ENCODE measurements around the gene ARFGEF3. TPM values are rescaled to one million over a fixed set of nuclear protein-coding genes. Genes with fewer than 3 reads are reported as not detected.

Gene ARFGEF3
- total RNA-seq, 1 donor: under 0.01 TPM

DNA sequence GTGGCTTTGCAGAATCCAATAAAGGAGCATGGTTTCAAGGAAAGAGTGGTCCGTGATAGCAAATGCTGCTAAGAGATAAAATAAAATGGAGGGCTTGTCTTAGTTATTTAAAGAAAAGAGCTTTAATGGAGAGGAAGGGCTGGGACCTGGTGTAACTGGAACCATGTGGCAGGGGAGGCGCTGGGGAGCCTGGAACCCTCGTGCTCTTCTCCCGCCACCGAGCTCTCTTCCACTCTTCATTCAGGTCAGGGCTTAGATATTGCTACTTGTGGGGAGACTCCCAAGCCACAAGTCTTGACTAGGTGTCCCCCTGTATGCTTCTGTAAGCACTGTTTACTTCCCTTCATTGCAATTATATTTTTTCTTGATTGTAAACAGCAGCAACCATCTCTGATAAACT, 15.2 kb upstream of the ARFGEF3 start:
- Histone ChIP-seq H3K27me3 (ENCODE audit: insufficient read depth, low read length) (peaks cover 3% of the 10 kb centered on the region), H3K4me1 (ENCODE audit: insufficient read depth, low read length) (no peaks in the 10 kb centered on the region), H3K4me3 (ENCODE audit: low read length) (no peak overlapping the region), H3K9me3 (ENCODE audit: low read depth, low read length) (no peaks in the 10 kb centered on the region)

DNA sequence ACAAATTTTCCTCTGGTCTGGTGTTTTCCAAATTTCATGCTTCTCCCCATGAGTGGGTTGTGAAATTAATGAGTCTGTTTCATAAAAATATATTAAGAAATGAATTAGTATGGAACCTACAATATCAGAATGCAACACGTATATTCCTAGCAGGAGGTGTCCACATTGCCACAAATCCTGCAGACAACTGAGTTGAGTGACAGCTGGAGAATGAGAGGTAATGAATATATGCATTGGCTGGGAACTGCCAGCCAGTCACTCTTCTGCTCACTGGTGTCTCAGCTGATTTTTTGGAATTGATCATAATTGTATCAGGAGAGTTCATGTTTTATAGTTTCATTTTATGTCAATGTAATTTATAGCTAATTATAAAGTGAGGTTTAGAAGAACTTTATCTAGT, 6.3 kb upstream of the ARFGEF3 start:
- Histone ChIP-seq H3K27me3 (ENCODE audit: insufficient read depth, low read length) (peaks cover 52% of the 10 kb centered on the region), H3K9me3 (ENCODE audit: low read depth, low read length) (peaks cover 17% of the 10 kb centered on the region), H3K4me1 (ENCODE audit: insufficient read depth, low read length) (no peaks in the 10 kb centered on the region), H3K4me3 (ENCODE audit: low read length) (no peak overlapping the region)

DNA sequence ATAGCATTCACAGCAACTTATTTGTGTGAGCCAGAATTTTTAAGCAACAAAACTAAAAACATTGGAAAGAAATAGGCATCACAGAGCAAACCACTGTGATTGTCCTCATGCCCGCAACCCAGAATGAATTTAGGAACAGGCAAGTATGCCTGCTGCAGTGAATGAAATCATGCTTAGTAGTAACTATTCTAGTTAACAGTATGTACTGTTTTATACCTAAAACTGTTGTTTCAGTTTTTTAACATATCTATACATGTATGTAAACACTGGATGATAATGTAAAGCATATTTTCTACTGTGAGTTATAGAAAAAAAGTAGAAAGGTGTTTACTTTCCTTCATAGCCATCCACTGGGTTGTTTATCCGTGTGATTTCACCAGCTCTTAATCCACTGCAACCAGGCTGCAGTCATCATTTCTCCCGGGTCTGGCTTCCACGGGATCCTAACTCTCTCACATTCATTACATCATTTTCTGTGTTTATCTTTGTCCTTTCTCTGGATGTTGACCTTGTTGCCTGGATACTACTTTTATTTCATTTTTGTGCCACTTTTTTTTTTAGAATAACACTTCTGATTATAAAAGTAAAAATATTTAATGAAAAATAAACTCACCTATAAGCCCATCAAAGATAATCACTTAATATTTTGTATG, 3.6 kb upstream of the ARFGEF3 start:
- peaks cover 8% of the 10 kb centered on the region for H3K9me3 ChIP-seq (ENCODE audit: low read depth, low read length)
- H3K4me3 ChIP-seq (ENCODE audit: low read length): no peak overlapping the region
- peaks cover 72% of the 10 kb centered on the region for H3K27me3 ChIP-seq (ENCODE audit: insufficient read depth, low read length)
- peaks cover 17% of the 10 kb centered on the region for H3K4me1 ChIP-seq (ENCODE audit: insufficient read depth, low read length)

- H3K27me3 ChIP-seq (ENCODE audit: insufficient read depth, low read length): peaks cover 73% of the 10 kb centered on the region
- no peaks in the 10 kb centered on the region for H3K9me3 ChIP-seq (ENCODE audit: low read depth, low read length)
- H3K4me3 ChIP-seq (ENCODE audit: low read length): no peak overlapping the region
- H3K4me1 ChIP-seq (ENCODE audit: insufficient read depth, low read length): peaks cover 17% of the 10 kb centered on the region
These were observed 2.5 kb upstream of the ARFGEF3 start for GRCh38 chr6:138159246-138159645.

DNA sequence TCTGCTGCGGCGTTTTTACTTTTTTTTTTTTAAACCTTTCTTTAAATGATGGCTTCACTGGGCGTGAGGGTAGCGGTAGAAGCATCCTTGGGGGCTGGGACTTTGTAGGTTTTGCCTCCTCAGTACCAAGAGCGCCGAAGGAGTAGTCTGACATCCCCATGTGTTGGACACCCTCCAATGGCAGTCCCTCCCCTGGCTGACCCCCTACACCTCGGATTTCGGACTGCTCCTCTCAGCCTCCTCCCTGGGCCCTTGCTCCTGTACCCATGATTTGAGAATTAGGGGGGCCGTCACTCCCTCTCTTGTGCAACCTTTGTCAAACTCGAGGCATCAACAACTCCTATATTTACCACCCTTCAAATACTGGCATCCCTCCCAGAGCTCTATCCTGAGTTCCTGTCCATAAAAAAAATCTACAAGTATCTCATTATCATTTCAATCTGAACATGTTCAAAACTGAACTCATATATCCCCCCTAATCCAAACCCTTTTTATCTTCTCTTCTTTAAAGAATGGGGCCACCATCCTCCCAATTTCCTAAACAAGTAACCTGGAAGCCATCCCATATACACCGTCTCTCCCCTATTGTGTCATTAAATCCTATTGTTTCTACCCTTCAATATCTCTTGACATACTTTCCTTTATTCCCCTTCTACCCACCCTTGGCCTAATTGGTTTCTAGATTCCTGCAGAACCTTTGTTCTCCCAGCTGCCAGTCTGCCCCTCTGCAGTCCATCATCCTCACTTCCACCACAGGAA, 1.2 kb upstream of the ARFGEF3 start:
- Histone ChIP-seq H3K9me3 (ENCODE audit: low read depth, low read length) (no peaks in the 10 kb centered on the region), H3K27me3 (ENCODE audit: insufficient read depth, low read length) (peaks cover 72% of the 10 kb centered on the region), H3K4me1 (ENCODE audit: insufficient read depth, low read length) (peaks cover 17% of the 10 kb centered on the region), H3K4me3 (ENCODE audit: low read length) (no peak overlapping the region)

- H3K4me1 ChIP-seq (ENCODE audit: insufficient read depth, low read length): peaks cover 17% of the 10 kb centered on the region
- H3K27me3 ChIP-seq (ENCODE audit: insufficient read depth, low read length): peaks cover 71% of the 10 kb centered on the region
- H3K9me3 ChIP-seq (ENCODE audit: low read depth, low read length): no peaks in the 10 kb centered on the region
- H3K4me3 ChIP-seq (ENCODE audit: low read length): no peak overlapping the region
These were observed 726 bp upstream of the ARFGEF3 start for GRCh38 chr6:138161088-138161337.

GRCh38 chr6:138162111-138162954, 594 bp downstream of the ARFGEF3 start:
- H3K4me1 ChIP-seq (ENCODE audit: insufficient read depth, low read length): peaks cover 17% of the 10 kb centered on the region
- H3K9me3 ChIP-seq (ENCODE audit: low read depth, low read length): no peaks in the 10 kb centered on the region
- H3K4me3 ChIP-seq (ENCODE audit: low read length): peak overlapping the region; percentile 28
- peaks cover 66% of the 10 kb centered on the region for H3K27me3 ChIP-seq (ENCODE audit: insufficient read depth, low read length)

GRCh38 chr6:138162955-138163575, 1.3 kb downstream of the ARFGEF3 start:
- Histone ChIP-seq H3K4me3 (ENCODE audit: low read length) (no peak overlapping the region), H3K27me3 (ENCODE audit: insufficient read depth, low read length) (peaks cover 62% of the 10 kb centered on the region), H3K4me1 (ENCODE audit: insufficient read depth, low read length) (peaks cover 17% of the 10 kb centered on the region), H3K9me3 (ENCODE audit: low read depth, low read length) (no peaks in the 10 kb centered on the region)

DNA sequence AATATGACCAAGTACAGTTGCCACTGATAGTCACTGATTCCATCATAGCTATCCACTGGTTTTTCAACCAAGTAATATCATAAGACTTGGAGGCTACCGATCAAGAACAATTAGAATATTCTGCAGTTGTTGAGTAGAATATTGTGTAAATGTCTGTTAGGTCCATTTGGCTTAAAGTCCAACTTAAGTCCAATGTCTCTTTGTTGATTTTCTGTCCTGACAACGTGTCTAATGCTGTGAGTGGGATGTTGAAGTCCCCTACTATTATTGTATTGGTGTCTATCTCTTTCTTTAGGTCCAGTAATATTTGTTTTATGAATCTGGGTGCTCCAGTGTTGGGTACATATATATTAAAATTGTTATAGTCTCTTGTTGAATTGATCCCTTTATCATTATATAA, 13.9 kb downstream of the ARFGEF3 start:
- H3K4me3 ChIP-seq (ENCODE audit: low read length): no peak overlapping the region
- no peaks in the 10 kb centered on the region for H3K4me1 ChIP-seq (ENCODE audit: insufficient read depth, low read length)
- peaks cover 4% of the 10 kb centered on the region for H3K9me3 ChIP-seq (ENCODE audit: low read depth, low read length)
- peaks cover 19% of the 10 kb centered on the region for H3K27me3 ChIP-seq (ENCODE audit: insufficient read depth, low read length)

GRCh38 chr6:138176652-138177232, 15.0 kb downstream of the ARFGEF3 start:
- Histone ChIP-seq H3K9me3 (ENCODE audit: low read depth, low read length) (peaks cover 4% of the 10 kb centered on the region), H3K27me3 (ENCODE audit: insufficient read depth, low read length) (peaks cover 16% of the 10 kb centered on the region), H3K4me3 (ENCODE audit: low read length) (no peak overlapping the region), H3K4me1 (ENCODE audit: insufficient read depth, low read length) (no peaks in the 10 kb centered on the region)

DNA sequence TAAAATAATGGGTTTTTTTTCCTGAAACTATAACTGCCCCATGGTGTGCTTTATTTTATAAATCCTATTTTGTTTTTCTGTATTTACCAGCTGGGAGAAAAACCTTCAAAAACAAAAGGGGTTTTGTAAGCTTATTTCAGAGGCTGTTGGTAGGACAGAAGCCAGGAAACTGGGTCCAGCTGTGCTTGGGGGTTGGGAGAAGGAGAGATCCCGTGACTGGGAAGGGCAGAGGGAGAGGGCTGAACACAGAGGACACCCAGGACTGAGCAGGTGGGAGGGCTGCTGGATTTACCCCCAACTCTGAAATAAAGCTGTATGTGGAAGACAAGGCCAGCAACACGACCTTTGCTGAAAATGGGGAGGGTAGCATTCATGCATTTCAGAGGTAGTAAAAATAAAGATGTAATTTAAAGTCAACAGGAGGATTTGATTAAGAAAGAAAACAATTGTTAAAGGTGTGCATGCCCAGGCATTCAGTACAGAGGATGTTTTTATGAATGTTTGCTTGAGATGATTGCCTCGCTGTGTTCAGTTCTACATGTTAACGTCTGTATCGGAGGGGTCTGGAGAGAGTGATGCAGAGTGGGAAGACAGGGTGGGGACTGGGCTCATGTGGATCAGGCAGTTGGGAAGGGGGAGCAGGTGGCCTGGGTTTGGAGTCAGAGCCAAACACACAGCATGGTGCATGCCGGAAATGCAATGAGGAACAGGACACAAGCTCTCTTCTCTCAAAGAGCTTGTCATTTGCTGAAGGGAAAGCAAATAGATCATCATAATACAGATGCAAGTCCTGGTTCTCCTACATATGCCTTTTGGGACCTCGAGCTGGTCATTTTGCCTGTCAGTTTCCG, 21.4 kb downstream of the ARFGEF3 start:
- Histone ChIP-seq H3K27me3 (ENCODE audit: insufficient read depth, low read length) (peaks cover 3% of the 10 kb centered on the region), H3K4me3 (ENCODE audit: low read length) (no peak overlapping the region), H3K9me3 (ENCODE audit: low read depth, low read length) (no peaks in the 10 kb centered on the region), H3K4me1 (ENCODE audit: insufficient read depth, low read length) (no peaks in the 10 kb centered on the region)

- H3K9me3 ChIP-seq (ENCODE audit: low read depth, low read length): no peaks in the 10 kb centered on the region
- peaks cover 3% of the 10 kb centered on the region for H3K27me3 ChIP-seq (ENCODE audit: insufficient read depth, low read length)
- no peaks in the 10 kb centered on the region for H3K4me1 ChIP-seq (ENCODE audit: insufficient read depth, low read length)
- H3K4me3 ChIP-seq (ENCODE audit: low read length): no peak overlapping the region
These were observed 22.0 kb downstream of the ARFGEF3 start for GRCh38 chr6:138183790-138184134.

- Histone ChIP-seq H3K4me1 (ENCODE audit: insufficient read depth, low read length) (no peaks in the 10 kb centered on the region), H3K27me3 (ENCODE audit: insufficient read depth, low read length) (peaks cover 3% of the 10 kb centered on the region), H3K9me3 (ENCODE audit: low read depth, low read length) (no peaks in the 10 kb centered on the region), H3K4me3 (ENCODE audit: low read length) (no peak overlapping the region)
These were observed 22.5 kb downstream of the ARFGEF3 start for GRCh38 chr6:138184230-138184629.

DNA sequence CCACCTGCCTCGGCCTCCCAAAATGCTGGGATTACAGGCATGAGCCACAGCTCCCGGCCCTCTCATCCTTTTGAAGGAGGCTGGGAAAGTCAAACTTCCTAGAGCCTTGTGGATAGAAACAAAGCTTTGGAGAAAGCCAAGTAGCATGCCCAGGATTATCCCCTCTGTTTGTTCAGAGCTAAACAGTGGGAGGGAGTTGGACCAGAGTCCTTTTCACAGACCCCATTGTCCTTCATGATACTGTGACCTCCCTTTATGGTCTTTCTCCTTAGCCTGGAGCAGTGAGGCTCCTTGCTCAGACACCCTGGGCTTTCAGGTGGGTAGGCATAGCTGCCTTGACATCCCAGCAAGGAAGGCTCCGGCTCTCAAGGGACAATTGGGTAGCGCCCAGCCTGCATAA, 25.4 kb downstream of the ARFGEF3 start:
- H3K9me3 ChIP-seq (ENCODE audit: low read depth, low read length): no peaks in the 10 kb centered on the region
- no peak overlapping the region for H3K4me3 ChIP-seq (ENCODE audit: low read length)
- H3K4me1 ChIP-seq (ENCODE audit: insufficient read depth, low read length): no peaks in the 10 kb centered on the region
- no peaks in the 10 kb centered on the region for H3K27me3 ChIP-seq (ENCODE audit: insufficient read depth, low read length)

Measured in mononuclear cell (primary cell).